HG02885 (cell line): ENCODE results near the gene PSMD6.

ENCODE experiments used
- ATAC-seq: cut with Tn5 transposase; IDR thresholded peaks from one replicate; pipeline ENCODE4 v1.9.1; 2021; ENCODE audit warnings: mild to moderate bottlenecking; ENCODE audit not compliant: unreplicated experiment, poor library complexity

The PSMD6 gene

DNA sequence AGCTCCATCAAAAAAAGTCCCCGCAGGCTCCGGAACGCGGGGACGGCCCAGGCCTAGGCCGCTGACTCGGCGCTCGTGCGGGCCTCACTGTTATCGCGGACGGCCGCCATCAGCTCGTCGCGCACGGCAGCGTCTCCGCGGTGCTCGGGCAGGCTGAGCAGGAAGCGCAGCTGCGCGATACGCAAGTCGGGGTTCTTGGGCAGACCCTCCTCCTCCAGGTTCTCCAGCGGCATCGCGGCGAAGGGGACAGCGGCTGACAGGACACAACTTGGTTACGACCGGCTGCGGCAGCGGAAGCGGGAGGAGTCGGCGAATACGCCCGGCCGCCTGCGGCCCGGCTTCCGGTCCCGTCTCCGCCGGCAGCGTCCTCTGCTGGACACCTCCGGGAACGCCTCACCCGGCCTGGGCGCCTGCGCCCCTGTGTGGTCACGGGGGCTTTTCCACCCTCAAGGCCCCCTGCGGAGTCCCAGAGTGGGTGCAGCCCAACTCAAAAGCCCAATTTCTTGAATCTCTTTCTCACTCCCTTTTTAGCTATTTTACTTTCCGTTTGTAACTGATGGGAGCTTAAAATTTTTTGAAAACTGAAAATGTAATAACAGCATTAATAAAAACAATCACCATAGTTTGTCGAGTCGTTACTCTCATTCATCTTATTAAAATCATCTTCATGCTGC, at the start of gene PSMD6:
TSS of gene PSMD6 (minus strand) at position 308 of the 674 bp plus-strand sequence. CDS start at position 233, 75 bp downstream.
- ATAC-seq = peak; percentile 97

DNA sequence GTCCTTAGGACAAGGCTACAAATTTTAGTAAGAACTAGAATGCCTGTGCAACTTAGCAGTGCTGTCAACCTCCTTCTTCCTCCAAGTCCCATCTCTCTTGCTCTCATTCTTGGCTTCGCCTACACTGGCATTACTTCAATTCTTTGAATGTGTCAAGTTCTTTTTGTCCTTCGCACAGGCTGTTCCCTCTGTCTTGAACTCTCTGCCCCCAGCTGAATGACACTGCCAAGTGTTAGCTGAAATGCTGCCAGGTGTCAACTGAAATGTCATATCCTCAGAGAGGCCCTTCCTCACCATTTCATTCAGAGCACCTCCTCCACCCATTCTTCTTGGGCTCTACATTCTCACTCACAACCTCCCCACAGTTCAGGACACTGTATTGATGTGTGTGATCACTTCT, 48.8 kb upstream of the PSMD6 start:
- ATAC-seq = no peak

DNA sequence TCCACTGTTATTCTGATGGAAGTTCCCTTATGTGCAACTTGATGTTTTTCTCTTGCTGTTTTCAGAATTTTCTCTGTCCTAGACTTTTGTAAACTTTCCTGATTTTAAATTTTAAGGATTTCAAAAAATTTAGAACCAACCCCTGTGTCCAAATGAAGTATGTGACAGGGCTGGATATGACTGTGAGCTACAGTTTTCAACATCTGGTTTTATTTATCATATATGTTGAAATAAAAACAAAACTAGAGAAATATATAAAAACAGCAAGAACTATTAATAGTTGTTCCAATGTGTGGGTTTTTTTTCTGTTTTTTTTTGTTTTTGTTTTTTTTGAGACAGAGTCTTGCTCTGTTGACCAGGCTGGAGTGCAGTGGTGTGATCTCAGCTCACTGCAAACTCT, 47.4 kb upstream of the PSMD6 start:
- ATAC-seq = no peak

DNA sequence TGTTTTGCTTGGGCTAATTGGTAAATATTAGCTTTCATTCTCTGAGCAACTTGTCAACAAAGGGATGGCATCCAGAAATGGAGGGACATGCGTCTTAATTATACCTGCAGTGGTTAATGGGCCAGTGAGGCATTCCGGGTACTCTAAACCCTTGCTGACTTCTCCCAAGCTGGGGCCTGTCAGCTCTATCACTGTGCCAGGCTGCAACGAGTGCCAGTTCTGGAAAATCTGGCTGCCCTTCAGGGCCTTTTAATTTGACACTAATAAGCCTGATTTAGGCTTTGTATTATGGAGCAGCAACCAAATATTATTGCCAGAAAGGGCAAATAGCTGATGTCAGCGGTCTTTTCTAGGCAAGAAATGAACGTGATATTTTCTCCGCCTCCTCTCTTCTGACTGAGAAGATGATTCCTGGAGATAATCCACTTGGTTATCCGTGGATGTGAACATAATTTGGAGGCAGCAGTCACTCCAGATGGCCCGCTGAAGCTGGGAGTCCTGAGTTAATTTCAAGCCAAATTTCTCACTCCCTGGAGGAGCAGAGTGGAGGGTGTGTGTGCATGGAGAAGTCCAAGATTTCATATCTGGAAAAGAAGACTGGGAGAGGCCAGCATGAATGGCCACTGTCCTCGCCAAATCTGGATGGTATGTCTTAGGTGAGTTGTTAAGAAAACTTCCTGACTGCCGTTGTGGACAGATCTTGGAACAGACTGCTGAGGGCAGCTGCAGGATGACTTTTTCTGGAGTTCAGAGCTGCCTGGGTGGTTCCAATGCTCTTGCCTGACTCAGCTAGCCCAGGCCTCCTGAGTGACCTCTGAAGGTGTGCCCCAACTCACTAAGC, 44.4 kb upstream of the PSMD6 start:
- no peak for ATAC-seq

DNA sequence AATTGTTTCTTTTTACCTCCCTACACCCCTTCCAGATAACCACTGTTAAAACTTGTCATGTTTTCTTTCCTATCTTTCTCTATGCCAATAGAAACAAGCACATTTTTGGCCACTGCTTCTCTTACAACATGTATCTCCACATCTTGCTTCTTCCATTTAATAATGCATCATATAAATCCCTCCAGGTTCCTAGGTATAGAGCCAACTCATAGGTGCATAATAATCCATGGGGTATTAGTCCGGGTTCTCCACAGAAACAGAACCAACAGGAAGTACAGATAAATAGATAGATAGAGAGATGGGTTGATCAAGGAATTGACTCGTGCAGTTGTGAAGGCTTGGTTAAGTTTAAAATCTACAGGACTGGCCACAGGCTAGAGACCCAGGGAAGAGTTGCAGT, 41.5 kb upstream of the PSMD6 start:
- no peak for ATAC-seq

DNA sequence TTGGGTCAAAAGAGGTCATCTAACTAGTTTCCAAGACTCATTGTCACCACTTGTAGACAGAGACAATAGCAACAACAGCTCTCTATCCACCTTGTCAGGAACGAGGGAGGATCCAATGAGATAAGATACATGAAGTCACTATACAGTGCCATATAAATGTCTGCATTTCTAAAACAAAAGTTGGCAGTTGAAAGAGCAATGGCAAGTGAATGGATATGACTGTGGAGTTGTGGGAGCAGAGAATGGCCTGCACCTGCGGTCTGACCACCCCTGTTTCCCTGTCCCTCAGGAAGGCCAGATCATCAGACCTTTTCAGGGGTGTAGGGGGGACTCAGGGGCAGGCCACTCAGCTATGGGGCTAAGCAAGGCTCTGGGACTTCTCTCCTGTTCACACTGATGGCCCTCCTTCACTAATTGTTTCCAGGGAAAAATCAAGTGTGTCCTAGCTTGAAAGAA, 40.7 kb upstream of the PSMD6 start:
- ATAC-seq = no peak

DNA sequence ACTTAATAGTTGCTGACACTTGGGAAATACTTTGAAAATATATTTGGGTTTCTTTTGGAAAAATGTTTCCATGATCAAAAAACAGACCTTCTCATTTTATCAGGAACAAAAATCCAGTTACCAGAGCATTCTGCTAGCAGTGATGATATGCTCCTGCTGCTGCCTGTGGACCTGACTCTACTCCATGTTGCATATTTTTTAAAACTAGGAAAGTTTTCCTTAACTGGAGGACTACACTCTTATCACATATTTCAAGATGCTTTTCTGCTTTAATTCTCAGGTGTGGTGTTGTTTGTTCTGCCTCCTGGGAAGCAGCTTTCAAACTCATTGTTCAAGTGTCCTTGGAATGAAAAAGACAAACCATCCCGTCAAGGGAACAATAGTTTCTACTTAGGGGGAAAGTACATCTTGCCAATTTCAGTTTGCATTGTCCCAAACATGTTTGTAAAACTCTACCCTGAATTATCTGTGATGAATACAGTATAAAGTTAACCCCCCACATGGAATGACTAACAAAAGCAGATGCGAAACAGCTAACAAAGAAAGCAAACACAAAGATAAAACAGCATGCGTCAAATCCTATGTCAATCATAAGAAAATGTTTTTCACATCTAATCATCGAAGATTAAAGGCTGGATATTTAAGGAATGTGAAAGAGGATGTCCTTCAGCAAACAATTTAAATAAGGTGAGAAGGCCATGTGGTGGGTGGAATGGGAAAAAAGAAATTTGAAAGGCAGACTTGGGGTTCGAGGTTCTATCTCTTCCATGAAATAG, 40.1 kb upstream of the PSMD6 start:
- ATAC-seq = no peak

DNA sequence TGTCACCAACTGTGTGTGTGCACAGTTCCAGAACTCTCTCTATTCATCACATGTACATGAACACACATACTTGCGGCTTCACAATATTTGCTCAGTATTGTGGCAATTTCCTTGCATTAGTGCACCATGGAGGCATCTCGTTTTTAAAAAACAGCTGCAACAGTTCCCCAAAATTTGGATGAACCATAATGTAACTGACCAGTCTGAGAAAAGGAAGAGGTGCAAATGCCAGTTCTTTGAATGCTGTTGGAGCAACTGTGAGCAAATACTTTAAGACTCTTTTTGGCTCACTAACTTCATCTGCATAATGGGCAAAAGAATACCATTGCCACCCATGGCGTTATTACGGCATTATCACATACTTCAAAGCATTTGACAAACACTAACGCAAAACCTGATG, 38.3 kb upstream of the PSMD6 start:
- ATAC-seq = no peak

DNA sequence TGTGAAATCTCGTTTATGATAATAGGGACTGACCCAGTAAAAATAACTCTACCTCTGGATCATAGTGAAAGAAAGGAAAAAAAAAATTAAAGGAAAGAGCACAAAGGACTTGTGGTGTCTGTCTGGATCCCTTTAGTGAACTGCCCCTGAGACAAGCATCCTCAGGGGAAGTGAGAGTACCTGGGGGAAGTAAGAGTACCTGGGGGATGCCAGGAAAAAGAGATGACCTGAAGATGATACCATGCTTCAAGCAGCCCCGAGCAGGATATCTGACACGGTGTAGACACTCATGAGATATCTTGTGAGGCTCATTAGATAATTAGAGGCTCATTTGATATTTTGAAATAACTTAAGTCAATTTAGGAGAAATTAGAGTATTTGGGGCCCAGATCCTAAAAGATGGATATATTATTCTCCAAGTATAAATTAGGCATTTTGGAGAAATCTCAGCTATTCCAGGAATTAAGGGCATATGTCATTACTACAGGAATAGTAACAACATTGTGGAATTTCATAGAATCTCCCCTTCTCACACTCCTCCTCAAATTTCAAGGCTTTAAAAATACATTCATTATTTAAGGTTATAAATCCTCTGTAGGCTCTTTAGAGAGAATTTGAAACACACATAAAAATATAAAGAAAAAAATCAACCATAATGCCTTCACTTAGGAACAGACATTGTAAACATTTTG, 36.3 kb upstream of the PSMD6 start:
- no peak for ATAC-seq

DNA sequence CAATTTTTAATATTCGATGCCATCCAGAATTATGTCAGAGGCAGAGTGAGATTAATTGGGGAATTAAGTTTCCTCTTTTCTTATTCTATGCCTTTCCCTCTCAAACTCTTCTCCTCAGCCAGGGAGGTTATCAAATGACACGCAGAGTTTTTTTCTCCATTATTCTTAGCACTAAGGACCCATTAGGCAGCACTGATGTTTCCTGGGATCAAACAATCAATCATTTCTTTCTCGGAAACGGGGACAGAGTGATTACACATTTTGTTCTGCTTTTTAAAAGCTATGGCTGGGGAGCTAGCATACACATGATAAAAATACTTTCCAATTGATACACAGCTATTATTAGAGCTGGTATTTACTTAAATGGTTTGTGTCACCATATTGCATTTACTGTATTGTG, 35.3 kb upstream of the PSMD6 start:
- ATAC-seq = no peak

DNA sequence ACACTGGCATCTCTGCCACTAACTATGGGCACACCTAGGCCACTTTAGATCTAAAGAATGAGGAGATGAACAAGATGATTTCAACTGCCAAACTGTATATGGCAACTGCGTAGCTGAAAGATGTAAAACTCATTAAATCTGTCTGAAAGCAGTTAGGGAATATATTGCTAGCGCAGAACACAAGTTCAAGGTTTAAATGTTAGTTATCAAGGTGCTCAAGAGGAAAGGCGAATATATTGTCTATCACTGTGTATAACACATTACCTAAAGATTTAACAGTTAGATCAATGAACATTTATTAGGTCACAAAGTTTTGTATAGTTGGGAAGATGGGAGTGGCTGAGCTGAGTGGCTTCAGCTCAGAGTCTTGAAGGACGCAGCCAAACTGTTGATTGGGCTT, 33.9 kb upstream of the PSMD6 start:
- ATAC-seq = no peak

DNA sequence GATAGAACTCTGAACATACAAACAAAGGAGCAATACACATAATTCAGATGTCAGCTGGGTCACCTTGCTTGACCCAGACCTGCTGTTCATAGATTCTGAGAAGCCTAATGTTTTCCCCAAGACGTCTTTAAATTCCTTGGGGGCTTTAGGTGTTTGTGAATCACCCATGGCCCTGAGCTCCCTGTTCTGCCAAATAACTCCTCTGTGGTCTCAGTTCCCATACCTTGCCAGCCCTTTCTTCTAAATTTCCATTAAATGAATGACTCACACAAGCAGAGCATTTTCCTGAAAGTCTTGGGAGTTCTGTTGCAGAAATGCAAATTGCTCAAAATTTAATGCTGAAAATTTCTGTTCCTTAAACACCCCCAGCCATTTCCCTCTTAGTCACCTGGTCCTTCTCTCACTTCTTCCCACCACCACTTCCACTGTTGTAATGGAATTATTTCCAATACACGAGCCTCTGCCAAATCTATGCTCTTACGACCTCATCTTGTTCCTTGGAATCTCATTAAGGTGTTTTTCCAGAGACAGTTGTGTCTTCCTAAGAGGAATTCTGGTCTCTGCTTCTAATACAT, 33.4 kb upstream of the PSMD6 start:
- no peak for ATAC-seq

DNA sequence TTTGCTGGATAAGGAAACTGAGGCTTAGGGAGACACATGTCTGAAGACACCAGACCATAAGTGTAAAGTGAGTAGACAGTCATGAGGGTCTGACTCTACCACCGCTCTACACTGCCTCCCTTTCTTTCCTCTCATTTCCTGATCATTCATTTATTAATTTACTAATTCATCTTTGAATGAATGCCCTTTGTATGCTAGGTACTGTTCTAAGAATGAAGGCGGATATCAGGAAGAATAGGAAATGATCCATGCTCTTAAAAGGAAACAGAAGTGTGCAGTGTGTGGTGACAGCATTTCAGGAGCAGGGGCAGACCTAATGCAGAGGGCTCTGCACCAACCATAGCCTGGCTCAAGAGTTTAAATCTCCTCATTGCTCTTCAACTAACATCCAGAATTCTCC, 31.8 kb upstream of the PSMD6 start:
- ATAC-seq = no peak

DNA sequence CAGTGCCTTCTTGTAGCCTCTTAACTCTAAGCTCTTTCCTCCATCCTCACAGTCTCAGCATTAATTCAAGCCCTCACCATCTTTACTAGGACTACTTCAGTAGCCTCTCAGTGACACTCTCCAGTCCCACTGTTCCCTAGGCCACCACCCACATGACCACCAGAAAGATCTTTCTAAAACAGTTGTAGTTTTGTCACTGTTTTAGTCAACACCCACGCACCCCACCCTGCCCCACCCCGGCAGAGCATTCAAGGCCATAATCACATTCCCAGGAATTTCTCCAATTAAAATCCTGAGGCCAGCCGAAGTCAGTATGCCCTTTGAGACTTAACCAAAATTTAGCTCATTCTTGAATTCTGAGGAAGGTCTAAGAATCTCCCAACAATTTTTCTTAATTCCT, 31.2 kb upstream of the PSMD6 start:
- ATAC-seq = no peak

DNA sequence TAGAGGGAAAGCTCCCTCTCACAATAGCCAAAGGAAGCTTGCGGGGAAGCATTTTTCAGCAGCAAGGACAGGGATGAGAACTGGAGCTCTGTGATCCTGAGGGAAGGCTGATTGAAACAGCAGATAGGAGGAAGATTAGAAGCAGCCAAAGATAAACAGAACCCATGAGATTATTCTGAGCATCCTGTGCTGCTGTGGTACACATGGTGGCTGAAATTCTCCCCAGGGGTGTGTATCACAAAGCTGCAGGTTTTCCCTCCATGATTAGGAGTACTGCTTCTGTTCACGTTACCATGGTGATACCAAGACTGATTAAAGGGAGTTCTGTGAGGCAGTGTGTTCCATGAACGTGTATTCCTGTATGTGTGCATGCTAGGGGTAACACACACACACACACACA, 30.3 kb upstream of the PSMD6 start:
- no peak for ATAC-seq

DNA sequence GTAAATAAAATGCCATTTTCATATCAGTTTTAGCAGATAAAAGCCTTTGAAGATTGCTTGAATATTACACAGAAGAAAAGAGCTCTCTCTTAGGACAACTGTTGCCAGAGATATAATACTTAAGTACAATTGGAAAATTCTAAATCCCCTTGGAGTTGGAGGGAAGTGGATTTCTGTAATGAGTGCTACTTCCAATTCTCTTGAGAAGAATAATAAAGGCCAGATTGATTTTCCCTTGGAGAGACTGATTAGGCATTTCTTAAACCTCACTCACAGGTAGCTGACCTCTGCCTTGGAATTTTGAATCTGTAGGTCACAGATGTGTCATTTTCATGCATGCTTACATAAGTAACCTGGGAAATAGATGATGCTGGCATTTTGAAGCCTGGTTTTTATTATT, 29.8 kb upstream of the PSMD6 start:
- ATAC-seq = no peak

DNA sequence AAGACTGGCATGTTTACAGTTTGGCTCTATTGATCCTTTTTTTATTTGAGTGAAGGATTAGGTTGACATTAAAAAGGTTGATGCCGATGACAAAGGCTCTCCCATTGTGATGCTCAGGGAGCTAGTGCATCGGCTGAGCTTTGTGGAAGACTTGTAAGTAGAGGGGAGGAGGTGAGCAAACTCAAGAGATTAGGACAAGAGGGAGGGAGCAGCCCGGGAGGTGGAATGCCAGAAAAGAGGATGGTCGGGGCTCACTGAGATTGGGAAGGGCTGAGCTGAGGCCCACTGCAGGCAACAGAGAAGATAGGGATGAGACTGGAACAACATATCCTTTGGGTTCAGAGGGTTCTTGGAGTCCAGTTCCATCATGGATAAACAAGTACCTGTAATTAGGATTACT, 26.5 kb upstream of the PSMD6 start:
- no peak for ATAC-seq

DNA sequence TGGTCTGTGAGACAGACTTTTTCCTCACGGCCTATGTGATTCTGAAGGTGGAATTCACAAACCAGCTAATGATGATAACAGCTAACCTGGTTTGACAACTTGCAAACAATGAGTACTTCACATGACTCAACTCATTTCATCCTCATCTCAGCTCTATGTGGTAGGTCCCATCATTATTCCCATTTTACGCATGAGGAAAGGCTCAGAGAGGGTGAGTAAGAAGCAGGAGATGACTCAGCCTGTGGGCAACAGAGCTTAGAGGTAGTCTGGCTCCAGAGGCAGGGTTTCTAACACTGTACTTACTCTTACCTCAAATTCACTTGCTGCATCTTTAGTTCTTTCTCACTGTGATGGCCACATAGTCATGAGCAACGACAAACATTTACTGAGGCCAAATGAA, 25.8 kb upstream of the PSMD6 start:
- ATAC-seq = no peak

DNA sequence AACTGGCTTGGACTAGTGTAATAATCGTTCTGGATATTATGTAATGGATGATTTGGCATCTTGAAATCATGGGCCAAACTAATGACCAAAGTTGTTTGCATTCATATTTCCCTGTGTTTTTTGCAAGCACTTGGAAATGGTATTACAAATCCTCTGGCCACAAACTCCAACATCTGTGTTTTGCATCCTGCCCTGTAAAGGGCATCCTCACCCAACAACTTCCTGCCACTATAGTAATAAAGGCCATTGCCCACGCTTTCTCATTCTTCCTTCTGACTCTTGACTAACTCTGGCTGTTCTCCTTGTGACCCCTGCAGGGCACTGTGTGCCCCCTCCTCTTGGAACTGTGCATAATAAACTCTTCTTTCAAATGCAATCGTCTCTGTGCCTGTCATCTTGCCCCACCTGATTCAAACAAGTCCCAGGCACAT, 25.4 kb upstream of the PSMD6 start:
- no peak for ATAC-seq

DNA sequence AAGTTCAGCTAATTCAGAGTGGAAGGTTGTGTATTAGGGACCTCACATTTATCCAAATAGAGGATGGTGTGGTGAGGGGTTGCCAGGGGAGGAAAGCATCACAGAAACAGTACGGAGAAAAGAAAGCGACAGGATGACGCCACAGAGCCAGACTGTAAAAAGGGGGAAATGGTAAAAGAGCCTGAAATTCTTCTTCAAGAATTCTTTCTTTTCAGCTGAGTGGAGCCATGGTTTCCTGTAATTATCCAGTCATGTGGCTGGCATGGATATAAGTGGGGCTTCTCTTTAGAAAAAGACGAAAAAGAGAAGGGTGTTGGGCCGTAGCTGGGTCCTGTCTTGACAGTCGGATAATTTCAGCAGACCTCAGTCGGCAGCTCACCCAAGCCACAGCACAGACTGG, 24.5 kb upstream of the PSMD6 start:
- ATAC-seq = no peak
